Loucy (cell line): Measurements from ENCODE around the gene SLC6A19.

Experiments used
- H2AFZ ChIP-seq: fragments of 200-600 bp; sonication (generic); 2 replicates; pipeline ENCODE4 v1.6.0; 2016; ENCODE audit warnings: antibody characterized with exemption, mild to moderate bottlenecking, low read length, moderate library complexity
- H3F3A ChIP-seq: fragments of 200-600 bp; 2 replicates; pipeline ENCODE4 v1.6.0; 2016; ENCODE audit warnings: antibody characterized with exemption, low read depth, mild to moderate bottlenecking
- H3K27me3 ChIP-seq: fragments of 200-600 bp; sonication (generic); 2 replicates; pipeline ENCODE4 v1.6.1; 2014; ENCODE audit warnings: low read length, mild to moderate bottlenecking; ENCODE audit not compliant: insufficient read depth, poor library complexity, severe bottlenecking
- H3K36me3 ChIP-seq: fragments of 200-600 bp; sonication (generic); 2 replicates; pipeline ENCODE4 v1.6.1; 2016; ENCODE audit warnings: low read length; ENCODE audit not compliant: insufficient read depth
- H3K4me1 ChIP-seq: fragments of 200-600 bp; sonication (generic); 2 replicates; pipeline ENCODE4 v1.5.1; 2014; ENCODE audit warnings: low read length, mild to moderate bottlenecking; ENCODE audit not compliant: insufficient read depth, poor library complexity, severe bottlenecking
- H3K4me2 ChIP-seq: fragments of 200-600 bp; sonication (generic); 2 replicates; pipeline ENCODE4 v1.6.0; 2014; ENCODE audit warnings: antibody characterized with exemption, low read length, low read depth, mild to moderate bottlenecking; ENCODE audit not compliant: poor library complexity, severe bottlenecking
- H3K4me3 ChIP-seq: fragments of 200-600 bp; sonication (generic); 2 replicates; pipeline ENCODE4 v1.5.1; 2014; ENCODE audit warnings: low read length, mild to moderate bottlenecking, mixed read lengths; ENCODE audit not compliant: poor library complexity, severe bottlenecking
- H3K79me2 ChIP-seq: fragments of 200-600 bp; sonication (generic); 2 replicates; pipeline ENCODE4 v1.6.1; 2014; ENCODE audit warnings: low read length; ENCODE audit not compliant: insufficient read depth
- H3K9ac ChIP-seq: fragments of 200-600 bp; sonication (generic); 2 replicates; pipeline ENCODE4 v1.6.0; 2014; ENCODE audit warnings: mild to moderate bottlenecking, low read depth, low read length, moderate library complexity; ENCODE audit not compliant: poor library complexity, severe bottlenecking
- H3K9me2 ChIP-seq: fragments of 200-600 bp; sonication (generic); replicated peaks from 2 replicates; pipeline ENCODE4 v1.6.1; 2016; ENCODE audit warnings: low read depth, low read length, mixed read lengths
- H3K9me3 ChIP-seq: fragments of 200-600 bp; sonication (generic); 2 replicates; pipeline ENCODE4 v1.6.1; 2014; ENCODE audit warnings: mild to moderate bottlenecking, antibody characterized with exemption, low read length, low read depth; ENCODE audit not compliant: insufficient read depth
- H4K20me1 ChIP-seq: fragments of 200-600 bp; sonication (generic); 2 replicates; pipeline ENCODE4 v1.6.0; 2014; ENCODE audit warnings: antibody characterized with exemption, low read length, mild to moderate bottlenecking; ENCODE audit not compliant: insufficient read depth, poor library complexity, severe bottlenecking
- CTCF ChIP-seq: fragments of 200-600 bp; sonication (generic); conservative IDR thresholded peaks from 2 replicates; pipeline ENCODE4 v1.5.1; 2014; ENCODE audit warnings: mild to moderate bottlenecking, antibody characterized with exemption, low read length
- EZH2phosphoT487 ChIP-seq: fragments of 200-600 bp; IDR thresholded peaks from 2 replicates; pipeline ENCODE4 v1.6.1; 2018; ENCODE audit warnings: antibody characterized with exemption, mild to moderate bottlenecking, moderate library complexity, borderline replicate concordance

The SLC6A19 gene

DNA sequence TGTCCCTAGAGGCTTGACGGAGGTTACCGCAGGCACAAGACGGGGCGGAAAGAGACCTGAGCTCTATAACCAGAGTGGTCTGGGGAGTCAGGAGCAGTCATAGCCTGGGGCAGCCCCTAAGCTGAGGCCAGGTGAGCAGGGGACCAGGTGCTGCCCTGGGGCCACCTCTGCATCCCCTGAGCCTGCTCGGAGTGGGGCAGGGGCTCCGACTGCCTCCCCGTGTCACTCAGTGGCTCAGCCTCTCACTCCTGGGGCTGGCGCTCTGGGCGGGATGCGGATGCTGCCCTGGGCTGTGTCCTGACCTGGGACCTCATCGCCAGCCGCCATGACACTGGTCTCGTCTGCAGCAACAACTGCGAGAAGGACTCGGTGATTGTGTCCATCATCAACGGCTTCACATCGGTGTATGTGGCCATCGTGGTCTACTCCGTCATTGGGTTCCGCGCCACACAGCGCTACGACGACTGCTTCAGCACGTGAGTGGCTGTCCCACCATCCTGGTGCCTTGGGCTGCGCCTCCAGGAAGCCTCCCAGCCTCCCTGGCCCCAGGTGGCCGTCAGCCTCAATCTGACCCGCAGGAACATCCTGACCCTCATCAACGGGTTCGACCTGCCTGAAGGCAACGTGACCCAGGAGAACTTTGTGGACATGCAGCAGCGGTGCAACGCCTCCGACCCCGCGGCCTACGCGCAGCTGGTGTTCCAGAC is 15.0 kb downstream of the SLC6A19 start:
- H3K4me1 ChIP-seq = peaks cover 16% of the 10 kb centered on the region
- no peaks in the 10 kb centered on the region for H3K36me3 ChIP-seq
- H3K9ac ChIP-seq = no peak overlapping the region
- no peaks in the 10 kb centered on the region for H4K20me1 ChIP-seq
- H2AFZ ChIP-seq = no peak overlapping the region
- H3K27me3 ChIP-seq = no peaks in the 10 kb centered on the region
- no peak overlapping the region for H3K4me2 ChIP-seq
- H3K79me2 ChIP-seq = no peaks in the 10 kb centered on the region
- H3F3A ChIP-seq = no peaks in the 10 kb centered on the region
- H3K9me2 ChIP-seq = no peaks in the 10 kb centered on the region
- TF ChIP-seq CTCF (no peak), EZH2phosphoT487 (no peak)
- no peaks in the 10 kb centered on the region for H3K9me3 ChIP-seq
- H3K4me3 ChIP-seq = no peak overlapping the region

GRCh38 chr5:1216918-1217295 is 15.5 kb downstream of the SLC6A19 start:
- H3K4me3 ChIP-seq = no peak overlapping the region
- peaks cover 16% of the 10 kb centered on the region for H3K4me1 ChIP-seq
- H3K9me2 ChIP-seq = no peaks in the 10 kb centered on the region
- H3K79me2 ChIP-seq = no peaks in the 10 kb centered on the region
- no peaks in the 10 kb centered on the region for H3F3A ChIP-seq
- H3K9me3 ChIP-seq = no peaks in the 10 kb centered on the region
- H4K20me1 ChIP-seq = no peaks in the 10 kb centered on the region
- TF ChIP-seq EZH2phosphoT487 (no peak), CTCF (no peak)
- H3K36me3 ChIP-seq = no peaks in the 10 kb centered on the region
- no peak overlapping the region for H3K9ac ChIP-seq
- no peak overlapping the region for H2AFZ ChIP-seq
- no peak overlapping the region for H3K4me2 ChIP-seq
- no peaks in the 10 kb centered on the region for H3K27me3 ChIP-seq

GRCh38 chr5:1217596-1218206 is 16.3 kb downstream of the SLC6A19 start:
- H4K20me1 ChIP-seq = no peaks in the 10 kb centered on the region
- H3K9me2 ChIP-seq = no peaks in the 10 kb centered on the region
- H3K9ac ChIP-seq = peak overlapping the region; percentile 61
- no peaks in the 10 kb centered on the region for H3K79me2 ChIP-seq
- peaks cover 16% of the 10 kb centered on the region for H3K4me1 ChIP-seq
- no peaks in the 10 kb centered on the region for H3F3A ChIP-seq
- no peaks in the 10 kb centered on the region for H3K9me3 ChIP-seq
- H3K27me3 ChIP-seq = no peaks in the 10 kb centered on the region
- H2AFZ ChIP-seq = no peak overlapping the region
- peak overlapping the region; percentile 60 for H3K4me2 ChIP-seq
- H3K4me3 ChIP-seq = peak overlapping the region; percentile 20
- H3K36me3 ChIP-seq = no peaks in the 10 kb centered on the region
- TF ChIP-seq CTCF (peak; percentile 30), EZH2phosphoT487 (no peak)
